Bronchial epithelial cell (primary cell): ENCODE results near the gene GPRASP3. TPM values are rescaled to one million over a fixed set of nuclear protein-coding genes. Genes with fewer than 3 reads are reported as not detected.

ENCODE experiments used
- DNase-seq: peaks from one replicate; pipeline ENCODE4 v3.0.0-alpha.2; 2010; ENCODE audit warnings: low read depth
- FAIRE-seq: peaks from 2 replicates; lab custom pipeline; 2011; peaks lifted over from hg19 to GRCh38; lab: Jason Lieb, UNC
- H3K27me3 ChIP-seq: 2 replicates; pipeline ENCODE4 v1.5.1; 2011; ENCODE audit warnings: low read length; ENCODE audit not compliant: control insufficient read depth, insufficient read depth
- H3K36me3 ChIP-seq: 2 replicates; pipeline ENCODE4 v1.5.1; 2011; ENCODE audit warnings: low read length; ENCODE audit not compliant: control insufficient read depth, insufficient read depth
- H3K4me3 ChIP-seq: 2 replicates; pipeline ENCODE4 v1.5.1; 2011; ENCODE audit warnings: mild to moderate bottlenecking, low read depth, low read length, control low read depth
- CTCF ChIP-seq: IDR thresholded peaks from 2 replicates; pipeline ENCODE4 v1.5.1; 2011; ENCODE audit warnings: mild to moderate bottlenecking, moderate library complexity, low read length, control low read depth, inconsistent platforms; ENCODE audit not compliant: insufficient read depth, severe bottlenecking
- total RNA-seq: library from RNA; depleted of rRNA; stranded (reverse); fragments of >200 nt; gene quantifications from 2 replicates; pipeline ENCODE4 v1.2.1, GENCODE V29; 2014

The GPRASP3 gene
- total RNA-seq, 1 donor from 2014 or later, result 1.8 TPM

GRCh38 chrX:102739657-102740056 lies 19.1 kb downstream of the GPRASP3 start:
- Histone ChIP-seq H3K27me3 (no peaks in the 10 kb centered on the region), H3K4me3 (no peak overlapping the region), H3K36me3 (no peaks in the 10 kb centered on the region)
- no peak for TF ChIP-seq CTCF
- FAIRE-seq (no peak), DNase-seq (no peak)

- no peaks in the 10 kb centered on the region for H3K27me3 ChIP-seq
- no peak for DNase-seq
- no peak overlapping the region for H3K4me3 ChIP-seq
- H3K36me3 ChIP-seq, result no peaks in the 10 kb centered on the region
- TF ChIP-seq CTCF, result no peak
- no peak for FAIRE-seq
Observed at GRCh38 chrX:102744307-102744706, 23.8 kb downstream of the GPRASP3 start.

- no peak for FAIRE-seq
- no peak for TF ChIP-seq CTCF
- no peaks in the 10 kb centered on the region for H3K27me3 ChIP-seq
- DNase-seq, result no peak
- no peaks in the 10 kb centered on the region for H3K36me3 ChIP-seq
- H3K4me3 ChIP-seq, result peak overlapping the region; percentile 48
Observed at GRCh38 chrX:102745513-102745856, 24.9 kb downstream of the GPRASP3 start.

GRCh38 chrX:102745857-102746584 lies 25.5 kb downstream of the GPRASP3 start:
- no peak for DNase-seq
- H3K36me3 ChIP-seq, result no peaks in the 10 kb centered on the region
- peak overlapping the region; percentile 48 for H3K4me3 ChIP-seq

GRCh38 chrX:102765217-102765616 lies 44.7 kb downstream of the GPRASP3 start:
- Histone ChIP-seq H3K27me3 (no peaks in the 10 kb centered on the region), H3K4me3 (no peak overlapping the region), H3K36me3 (no peaks in the 10 kb centered on the region)
- no peak for FAIRE-seq
- TF ChIP-seq CTCF, result no peak
- peak; percentile 62 for DNase-seq

More at GRCh38 chrX:102745857-102746584, 25.5 kb downstream of the GPRASP3 start:
- no peak for FAIRE-seq
- TF ChIP-seq CTCF, result no peak
- no peaks in the 10 kb centered on the region for H3K27me3 ChIP-seq

- Histone ChIP-seq H3K36me3 (no peaks in the 10 kb centered on the region), H3K27me3 (no peaks in the 10 kb centered on the region), H3K4me3 (no peak overlapping the region)
- TF ChIP-seq CTCF, result no peak
- DNase-seq (peak; percentile 46), FAIRE-seq (no peak)
Observed at GRCh38 chrX:102765809-102766208, 45.3 kb downstream of the GPRASP3 start.
